Measurements from ENCODE around the gene MARCHF6. TPM values are rescaled to one million over a fixed set of nuclear protein-coding genes. Genes with fewer than 3 reads are reported as not detected.

MARCHF6 gene
- total and polyA plus RNA-seq, 11 donors, result 39.3 to 192 (median 159) TPM

DNA sequence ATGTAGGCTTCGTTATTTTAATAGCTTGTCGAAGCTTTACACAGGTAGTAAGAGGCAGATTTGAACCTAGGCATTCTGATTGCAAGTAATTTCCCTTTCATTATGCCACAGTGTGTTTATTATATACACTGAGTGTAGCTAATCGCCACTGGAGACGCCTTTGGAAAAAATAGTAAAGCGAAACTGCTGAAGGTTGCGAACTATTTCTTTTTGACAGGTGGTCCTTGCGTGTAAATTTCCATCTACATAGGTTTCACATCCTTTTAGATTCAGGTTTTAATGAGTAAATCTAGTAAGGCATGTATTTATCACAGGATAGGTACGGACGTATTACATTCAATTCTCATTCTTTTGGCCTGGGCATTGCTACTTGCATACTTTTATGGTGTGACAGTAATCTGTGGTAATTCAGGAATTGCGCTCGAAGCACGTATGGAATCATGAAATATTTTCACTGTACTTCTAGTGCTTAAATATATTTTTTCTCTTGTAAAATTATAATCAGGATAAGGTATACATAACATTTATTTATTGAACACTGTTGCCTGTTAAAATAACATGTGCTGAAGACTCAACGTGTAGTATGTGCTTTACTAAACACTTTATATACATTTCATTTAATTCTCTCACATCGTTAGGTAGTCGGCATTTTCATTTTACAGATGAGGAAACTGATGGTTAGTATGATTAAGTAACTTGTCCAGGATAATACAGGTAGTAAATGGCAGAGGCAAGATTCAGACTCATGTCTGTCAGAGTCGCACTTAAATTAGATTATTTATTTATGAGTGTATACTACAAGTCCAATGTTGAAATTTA, 1.8 kb downstream of the MARCHF6 start:
- whole genome bisulfite sequencing, 4 donors, result 20 to 23% (median 22%) methylated on average over 16 of the region's 16 CpGs
- ATAC-seq (no peak), DNase-seq (no peak)
- Histone ChIP-seq H3K36me3 (no peaks in the 10 kb centered on the region), H3K9me3 (no peaks in the 10 kb centered on the region), H3K27ac (peak overlapping the region in 8 of 12 donors; percentile 94 to 99 (median 98)), H3K4me3 (peak overlapping the region; percentile 71 to 98 (median 90)), H3K27me3 (peaks cover 0 to 6% (median 0%) of the 10 kb centered on the region in 9 donors), H3K4me1 (peaks cover 5 to 66% (median 36%) of the 10 kb centered on the region in 12 donors)
- TF ChIP-seq, protein P1, sequence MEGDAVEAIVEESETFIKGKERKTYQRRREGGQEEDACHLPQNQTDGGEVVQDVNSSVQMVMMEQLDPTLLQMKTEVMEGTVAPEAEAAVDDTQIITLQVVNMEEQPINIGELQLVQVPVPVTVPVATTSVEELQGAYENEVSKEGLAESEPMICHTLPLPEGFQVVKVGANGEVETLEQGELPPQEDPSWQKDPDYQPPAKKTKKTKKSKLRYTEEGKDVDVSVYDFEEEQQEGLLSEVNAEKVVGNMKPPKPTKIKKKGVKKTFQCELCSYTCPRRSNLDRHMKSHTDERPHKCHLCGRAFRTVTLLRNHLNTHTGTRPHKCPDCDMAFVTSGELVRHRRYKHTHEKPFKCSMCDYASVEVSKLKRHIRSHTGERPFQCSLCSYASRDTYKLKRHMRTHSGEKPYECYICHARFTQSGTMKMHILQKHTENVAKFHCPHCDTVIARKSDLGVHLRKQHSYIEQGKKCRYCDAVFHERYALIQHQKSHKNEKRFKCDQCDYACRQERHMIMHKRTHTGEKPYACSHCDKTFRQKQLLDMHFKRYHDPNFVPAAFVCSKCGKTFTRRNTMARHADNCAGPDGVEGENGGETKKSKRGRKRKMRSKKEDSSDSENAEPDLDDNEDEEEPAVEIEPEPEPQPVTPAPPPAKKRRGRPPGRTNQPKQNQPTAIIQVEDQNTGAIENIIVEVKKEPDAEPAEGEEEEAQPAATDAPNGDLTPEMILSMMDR (IDR thresholded peaks at IDR 0.05), result no peak
- TF ChIP-seq POLR2A (IDR thresholded peaks at IDR 0.05), result no peak
- intact Hi-C loops (cut with DNase I), result loop anchor here in 3 of 10 donors (10.0 kb wide), 3 partner anchors 70 to 410 kb away; partner anchors contain the start of gene DAP (in 1 of the 3)

DNA sequence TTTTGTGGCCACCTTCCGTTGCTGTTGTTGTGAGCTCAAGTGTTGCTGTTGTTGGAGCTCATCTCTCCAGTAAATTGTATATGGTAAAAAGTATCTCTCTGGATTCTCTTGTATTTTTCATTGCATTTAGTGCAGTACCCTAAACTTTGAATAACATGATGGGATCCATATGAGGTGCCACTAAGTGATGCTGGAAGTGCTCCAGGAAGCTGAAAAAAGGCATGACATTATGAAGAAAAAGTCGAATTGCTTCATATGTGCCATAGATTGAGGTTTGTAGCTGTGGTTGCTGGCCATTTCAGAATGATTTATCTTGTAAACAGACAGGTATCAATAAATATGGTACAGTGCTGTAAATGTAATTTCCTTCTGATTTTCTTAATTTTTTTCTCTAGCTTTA, 5.5 kb downstream of the MARCHF6 start:
- H3K27ac ChIP-seq, result no peak overlapping the region
- intact Hi-C loops (cut with DNase I), result loop anchor here in 3 of 10 donors (10.0 kb wide), 3 partner anchors 66 to 406 kb away; partner anchors contain the start of gene DAP (in 1 of the 3)
- H3K4me1 ChIP-seq, result peaks cover 0 to 72% (median 38%) of the 10 kb centered on the region in 12 donors
- DNase-seq (no peak), ATAC-seq (no peak)
- WGBS, 4 donors, result 65 to 77% (median 72%) methylated on average over 2 of the region's 2 CpGs
- no peak overlapping the region for H3K4me3 ChIP-seq
- H3K9me3 ChIP-seq, result no peaks in the 10 kb centered on the region
- H3K36me3 ChIP-seq, result no peaks in the 10 kb centered on the region
- H3K27me3 ChIP-seq, result no peaks in the 10 kb centered on the region
- TF ChIP-seq, protein P1 (IDR thresholded peaks at IDR 0.05), result no peak
- no peak for TF ChIP-seq POLR2A (IDR thresholded peaks at IDR 0.05)

DNA sequence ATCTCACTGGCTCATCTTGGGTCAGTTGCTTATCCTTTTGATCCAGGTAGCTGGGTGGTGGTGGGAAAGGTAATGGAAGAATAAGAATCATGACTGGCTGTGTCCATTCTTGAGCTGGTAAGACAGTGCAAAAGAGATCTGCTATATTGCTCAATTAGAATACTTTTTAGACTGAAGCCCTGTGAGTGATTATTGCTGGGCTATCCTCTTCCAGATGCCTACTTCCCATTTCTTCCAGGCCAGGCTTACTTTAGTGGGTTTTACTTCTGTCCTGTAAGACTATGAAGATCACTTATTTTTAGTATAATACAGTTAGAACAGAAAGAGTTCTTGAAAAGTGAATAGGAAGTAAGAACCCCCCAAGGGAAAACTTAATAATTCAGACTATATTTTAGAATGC, 7.2 kb downstream of the MARCHF6 start:
- no peaks in the 10 kb centered on the region for H3K27me3 ChIP-seq
- H3K27ac ChIP-seq, result no peak overlapping the region

More for the DNA sequence above, 7.2 kb downstream of the MARCHF6 start:
- no peak overlapping the region for H3K4me3 ChIP-seq
- no peak for DNase-seq
- no peaks in the 10 kb centered on the region for H3K36me3 ChIP-seq
- intact Hi-C loops (cut with DNase I), result no loop called here
- no peaks in the 10 kb centered on the region for H3K9me3 ChIP-seq
- no peak for ATAC-seq
- TF ChIP-seq, protein P1 (IDR thresholded peaks at IDR 0.05), result no peak
- no peak for TF ChIP-seq POLR2A (IDR thresholded peaks at IDR 0.05)
- peaks cover 0 to 75% (median 39%) of the 10 kb centered on the region in 12 donors for H3K4me1 ChIP-seq

Measured in heart left ventricle (tissue), 16 donors.